ENCODE data around the gene CYB5B. TPM values are rescaled to one million over a fixed set of nuclear protein-coding genes. Genes with fewer than 3 reads are reported as not detected.
"Not testable (repeated sequence)": the region's sequence is repeated elsewhere in the genome, so short reads cannot be mapped to it uniquely, and the experiment has no call there.

CYB5B gene
- total RNA-seq, 4 donors from 2014 or later = 26.7 to 31.2 (median 29.1) TPM

GRCh38 chr16:69440250-69440649 lies 15.8 kb downstream of the CYB5B start:
- no peak overlapping the region for H3K4me3 ChIP-seq
- peaks cover 26 to 58% (median 44%) of the 10 kb centered on the region in 4 donors for H3K4me1 ChIP-seq
- peaks cover 0 to 8% (median 0%) of the 10 kb centered on the region in 4 donors for H3K36me3 ChIP-seq
- 73% methylated on average over 1 of the region's 1 CpG for WGBS
- TF ChIP-seq EP300 (IDR thresholded peaks at IDR 0.05) (no peak), POLR2AphosphoS5 (IDR thresholded peaks at IDR 0.05) (no peak), POLR2A (IDR thresholded peaks at IDR 0.05; ENCODE audit: low read depth) (no peak), CTCF (IDR thresholded peaks at IDR 0.05) (no peak)
- no peak for DNase-seq (ENCODE audit: extremely low spot score)
- H3K9me3 ChIP-seq = no peaks in the 10 kb centered on the region
- H3K27ac ChIP-seq (replicated peaks in 1 of 4) = no peak overlapping the region
- intact Hi-C loops (cut with DNase I) = no loop called here
- H3K27me3 ChIP-seq = no peaks in the 10 kb centered on the region

GRCh38 chr16:69441030-69441429 lies 16.6 kb downstream of the CYB5B start:
- H3K27me3 ChIP-seq; H3K9me3 ChIP-seq; H3K36me3 ChIP-seq; intact Hi-C loops (cut with DNase I); DNase-seq (ENCODE audit: extremely low spot score); H3K27ac ChIP-seq (replicated peaks in 1 of 4); H3K4me3 ChIP-seq: not testable (repeated sequence)
- WGBS = 99% methylated on average over 7 of the region's 7 CpGs
- H3K4me1 ChIP-seq = peaks cover 30 to 60% (median 48%) of the 10 kb centered on the region in 4 donors

GRCh38 chr16:69443927-69444631 lies 19.7 kb downstream of the CYB5B start:
- DNase-seq (ENCODE audit: extremely low spot score) = no peak
- WGBS = 58% methylated on average over 12 of the region's 12 CpGs
- intact Hi-C loops (cut with DNase I) = no loop called here

GRCh38 chr16:69444873-69445517 lies 20.6 kb downstream of the CYB5B start:
- peak overlapping the region; percentile 73 to 80 (median 78) for H3K27ac ChIP-seq (replicated peaks in 1 of 4)
- no peaks in the 10 kb centered on the region for H3K27me3 ChIP-seq
- intact Hi-C loops (cut with DNase I) = no loop called here
- H3K9me3 ChIP-seq = no peaks in the 10 kb centered on the region
- no peak for TF ChIP-seq POLR2AphosphoS5 (IDR thresholded peaks at IDR 0.05)
- TF ChIP-seq EP300 (IDR thresholded peaks at IDR 0.05) = no peak
- TF ChIP-seq POLR2A (IDR thresholded peaks at IDR 0.05; ENCODE audit: low read depth) = no peak
- no peak for TF ChIP-seq CTCF (IDR thresholded peaks at IDR 0.05)
- 17% methylated on average over 2 of the region's 2 CpGs for WGBS
- DNase-seq (ENCODE audit: extremely low spot score) = no peak
- peak overlapping the region; percentile 24 to 40 (median 35) for H3K4me3 ChIP-seq
- H3K36me3 ChIP-seq = peaks cover 0 to 12% (median 6%) of the 10 kb centered on the region in 4 donors
- H3K4me1 ChIP-seq = peaks cover 27 to 61% (median 54%) of the 10 kb centered on the region in 4 donors

More at GRCh38 chr16:69443927-69444631, 19.7 kb downstream of the CYB5B start:
- peak overlapping the region; percentile 73 to 80 (median 78) for H3K27ac ChIP-seq (replicated peaks in 1 of 4)
- peaks cover 0 to 14% (median 6%) of the 10 kb centered on the region in 4 donors for H3K36me3 ChIP-seq
- TF ChIP-seq CTCF (IDR thresholded peaks at IDR 0.05) (no peak), POLR2A (IDR thresholded peaks at IDR 0.05; ENCODE audit: low read depth) (no peak), POLR2AphosphoS5 (IDR thresholded peaks at IDR 0.05) (peak in 1 of 2 donors; percentile 20)
- H3K9me3 ChIP-seq = no peaks in the 10 kb centered on the region
- no peaks in the 10 kb centered on the region for H3K27me3 ChIP-seq
- H3K4me3 ChIP-seq = peak overlapping the region; percentile 24 to 40 (median 35)
- peaks cover 22 to 58% (median 47%) of the 10 kb centered on the region in 4 donors for H3K4me1 ChIP-seq

GRCh38 chr16:69448470-69449193 lies 24.2 kb downstream of the CYB5B start:
- peaks cover 22 to 55% (median 36%) of the 10 kb centered on the region in 4 donors for H3K4me1 ChIP-seq
- WGBS = 45% methylated on average over 3 of the region's 3 CpGs
- H3K4me3 ChIP-seq = no peak overlapping the region
- intact Hi-C loops (cut with DNase I) = no loop called here
- no peaks in the 10 kb centered on the region for H3K27me3 ChIP-seq
- H3K36me3 ChIP-seq = peaks cover 0 to 15% (median 9%) of the 10 kb centered on the region in 4 donors
- TF ChIP-seq POLR2AphosphoS5 (IDR thresholded peaks at IDR 0.05) = no peak
- TF ChIP-seq POLR2A (IDR thresholded peaks at IDR 0.05; ENCODE audit: low read depth) = no peak
- TF ChIP-seq CTCF (IDR thresholded peaks at IDR 0.05) = no peak
- TF ChIP-seq EP300 (IDR thresholded peaks at IDR 0.05) = no peak
- no peak for DNase-seq (ENCODE audit: extremely low spot score)
- H3K27ac ChIP-seq (replicated peaks in 1 of 4) = peak overlapping the region; percentile 43 to 66 (median 48)
- no peaks in the 10 kb centered on the region for H3K9me3 ChIP-seq

Measured in esophagus muscularis mucosa (tissue), 4 donors.